Measurements from ENCODE around the gene TRIOBP. TPM values are rescaled to one million over a fixed set of nuclear protein-coding genes. Genes with fewer than 3 reads are reported as not detected.

The TRIOBP gene
- total RNA-seq, 1 donor from 2014 or later, result 68.9 TPM

- Histone ChIP-seq H3K4me3 (ENCODE audit: low read depth, low read length) (peak overlapping the region; percentile 50), H3K27me3 (ENCODE audit: control insufficient read depth, insufficient read depth, low read length) (no peaks in the 10 kb centered on the region), H3K36me3 (ENCODE audit: control insufficient read depth, insufficient read depth, low read length) (peaks cover 2% of the 10 kb centered on the region)
- TF ChIP-seq, protein P1, sequence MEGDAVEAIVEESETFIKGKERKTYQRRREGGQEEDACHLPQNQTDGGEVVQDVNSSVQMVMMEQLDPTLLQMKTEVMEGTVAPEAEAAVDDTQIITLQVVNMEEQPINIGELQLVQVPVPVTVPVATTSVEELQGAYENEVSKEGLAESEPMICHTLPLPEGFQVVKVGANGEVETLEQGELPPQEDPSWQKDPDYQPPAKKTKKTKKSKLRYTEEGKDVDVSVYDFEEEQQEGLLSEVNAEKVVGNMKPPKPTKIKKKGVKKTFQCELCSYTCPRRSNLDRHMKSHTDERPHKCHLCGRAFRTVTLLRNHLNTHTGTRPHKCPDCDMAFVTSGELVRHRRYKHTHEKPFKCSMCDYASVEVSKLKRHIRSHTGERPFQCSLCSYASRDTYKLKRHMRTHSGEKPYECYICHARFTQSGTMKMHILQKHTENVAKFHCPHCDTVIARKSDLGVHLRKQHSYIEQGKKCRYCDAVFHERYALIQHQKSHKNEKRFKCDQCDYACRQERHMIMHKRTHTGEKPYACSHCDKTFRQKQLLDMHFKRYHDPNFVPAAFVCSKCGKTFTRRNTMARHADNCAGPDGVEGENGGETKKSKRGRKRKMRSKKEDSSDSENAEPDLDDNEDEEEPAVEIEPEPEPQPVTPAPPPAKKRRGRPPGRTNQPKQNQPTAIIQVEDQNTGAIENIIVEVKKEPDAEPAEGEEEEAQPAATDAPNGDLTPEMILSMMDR (IDR thresholded peaks at IDR 0.05; ENCODE audit: insufficient read depth, low read length, poor library complexity, severe bottlenecking), result no peak
- no peak for DNase-seq (ENCODE audit: low read depth)
Measured at GRCh38 chr22:37677493-37677974, 19.3 kb upstream of the TRIOBP start.

DNA sequence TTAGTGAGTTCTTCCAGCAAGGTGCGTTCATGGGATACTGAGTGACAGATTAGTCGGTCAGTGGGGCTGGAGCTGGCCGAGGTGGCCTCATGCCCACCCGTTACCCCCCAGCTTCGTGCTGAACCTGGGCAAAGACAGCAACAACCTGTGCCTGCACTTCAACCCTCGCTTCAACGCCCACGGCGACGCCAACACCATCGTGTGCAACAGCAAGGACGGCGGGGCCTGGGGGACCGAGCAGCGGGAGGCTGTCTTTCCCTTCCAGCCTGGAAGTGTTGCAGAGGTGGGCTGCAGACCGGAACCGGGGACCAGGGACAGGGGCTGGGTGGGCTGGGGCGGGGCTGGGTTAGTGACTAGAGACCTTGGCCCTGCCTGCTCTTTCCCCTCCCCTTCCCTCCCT lies 18.5 kb upstream of the TRIOBP start:
- H3K27me3 ChIP-seq (ENCODE audit: control insufficient read depth, insufficient read depth, low read length), result no peaks in the 10 kb centered on the region
- DNase-seq (ENCODE audit: low read depth), result no peak
- H3K4me3 ChIP-seq (ENCODE audit: low read depth, low read length), result peak overlapping the region; percentile 19
- H3K36me3 ChIP-seq (ENCODE audit: control insufficient read depth, insufficient read depth, low read length), result peaks cover 2% of the 10 kb centered on the region
- TF ChIP-seq, protein P1 (IDR thresholded peaks at IDR 0.05; ENCODE audit: insufficient read depth, low read length, poor library complexity, severe bottlenecking), result no peak

GRCh38 chr22:37679670-37680069 lies 17.2 kb upstream of the TRIOBP start:
- DNase-seq (ENCODE audit: low read depth), result no peak
- H3K4me3 ChIP-seq (ENCODE audit: low read depth, low read length), result no peak overlapping the region
- TF ChIP-seq, protein P1 (IDR thresholded peaks at IDR 0.05; ENCODE audit: insufficient read depth, low read length, poor library complexity, severe bottlenecking), result no peak
- no peaks in the 10 kb centered on the region for H3K27me3 ChIP-seq (ENCODE audit: control insufficient read depth, insufficient read depth, low read length)
- peaks cover 2% of the 10 kb centered on the region for H3K36me3 ChIP-seq (ENCODE audit: control insufficient read depth, insufficient read depth, low read length)

GRCh38 chr22:37680191-37680851 lies 16.5 kb upstream of the TRIOBP start:
- no peak for DNase-seq (ENCODE audit: low read depth)
- Histone ChIP-seq H3K27me3 (ENCODE audit: control insufficient read depth, insufficient read depth, low read length) (no peaks in the 10 kb centered on the region), H3K4me3 (ENCODE audit: low read depth, low read length) (no peak overlapping the region), H3K36me3 (ENCODE audit: control insufficient read depth, insufficient read depth, low read length) (peaks cover 2% of the 10 kb centered on the region)
- TF ChIP-seq, protein P1 (IDR thresholded peaks at IDR 0.05; ENCODE audit: insufficient read depth, low read length, poor library complexity, severe bottlenecking), result no peak

DNA sequence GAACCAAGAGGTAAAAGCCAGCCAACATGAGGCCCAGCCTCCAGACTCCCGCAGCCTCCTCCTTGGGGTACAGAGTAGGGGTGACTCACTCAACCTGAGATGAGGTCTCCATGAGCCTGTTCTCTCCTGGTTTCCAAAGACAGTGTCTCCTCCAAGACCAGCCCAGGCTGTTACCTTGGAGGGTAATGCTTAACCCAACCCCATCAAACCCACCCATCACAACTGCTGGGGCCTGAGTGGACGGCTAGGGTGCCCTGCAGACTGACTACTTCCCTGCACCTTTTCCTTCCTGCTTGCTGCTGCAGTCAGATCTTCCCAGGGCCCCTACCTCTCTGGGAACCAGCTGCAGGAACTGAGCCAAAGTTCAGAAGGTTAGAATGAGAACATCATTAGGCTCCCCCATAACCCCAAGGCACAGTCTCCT lies 15.8 kb upstream of the TRIOBP start:
- H3K36me3 ChIP-seq (ENCODE audit: control insufficient read depth, insufficient read depth, low read length), result peaks cover 2% of the 10 kb centered on the region
- H3K27me3 ChIP-seq (ENCODE audit: control insufficient read depth, insufficient read depth, low read length), result no peaks in the 10 kb centered on the region
- H3K4me3 ChIP-seq (ENCODE audit: low read depth, low read length), result no peak overlapping the region
- DNase-seq (ENCODE audit: low read depth), result no peak
- TF ChIP-seq, protein P1 (IDR thresholded peaks at IDR 0.05; ENCODE audit: insufficient read depth, low read length, poor library complexity, severe bottlenecking), result no peak

Data from kidney epithelial cell (primary cell).